Measurements from ENCODE around the gene NCOA7.

- TF ChIP-seq CTCF (IDR thresholded peaks at IDR 0.05) = peak in 1 of 3 donors; percentile 12
- TF ChIP-seq EP300 (IDR thresholded peaks at IDR 0.05) = no peak
- TF ChIP-seq POLR2A (IDR thresholded peaks at IDR 0.05) = no peak
Measured at GRCh38 chr6:125858427-125859320, 67.9 kb downstream of the NCOA7 start.
